Gastrocnemius medialis (tissue), 4 donors: ENCODE measurements around the gene AK1.

ENCODE experiments used
- POLR2A ChIP-seq, 2 donors: fragments of 450-650 bp; IDR thresholded peaks; one replicate each; pipeline ENCODE4 v1.6.1; 2017; ENCODE audit warnings: antibody characterized with exemption in 2 of 2, mild to moderate bottlenecking in 2 of 2, moderate library complexity in 2 of 2
- TF ChIP-seq, protein P1 (sequence below), 5 experiments: fragments of 450-650 bp in 3 of 5; fragments of 200-600 bp in 2 of 5; sonication (generic) in 2 of 5; IDR thresholded peaks in 4 of 5; conservative IDR thresholded peaks in 1 of 5; 1 replicate in 4 of 5; 2 replicates in 1 of 5; pipeline ENCODE4 v1.5.1; 2016 to 2019; ENCODE audit warnings: antibody characterized with exemption in 5 of 5, mild to moderate bottlenecking in 3 of 5, moderate library complexity in 3 of 5

DNA sequence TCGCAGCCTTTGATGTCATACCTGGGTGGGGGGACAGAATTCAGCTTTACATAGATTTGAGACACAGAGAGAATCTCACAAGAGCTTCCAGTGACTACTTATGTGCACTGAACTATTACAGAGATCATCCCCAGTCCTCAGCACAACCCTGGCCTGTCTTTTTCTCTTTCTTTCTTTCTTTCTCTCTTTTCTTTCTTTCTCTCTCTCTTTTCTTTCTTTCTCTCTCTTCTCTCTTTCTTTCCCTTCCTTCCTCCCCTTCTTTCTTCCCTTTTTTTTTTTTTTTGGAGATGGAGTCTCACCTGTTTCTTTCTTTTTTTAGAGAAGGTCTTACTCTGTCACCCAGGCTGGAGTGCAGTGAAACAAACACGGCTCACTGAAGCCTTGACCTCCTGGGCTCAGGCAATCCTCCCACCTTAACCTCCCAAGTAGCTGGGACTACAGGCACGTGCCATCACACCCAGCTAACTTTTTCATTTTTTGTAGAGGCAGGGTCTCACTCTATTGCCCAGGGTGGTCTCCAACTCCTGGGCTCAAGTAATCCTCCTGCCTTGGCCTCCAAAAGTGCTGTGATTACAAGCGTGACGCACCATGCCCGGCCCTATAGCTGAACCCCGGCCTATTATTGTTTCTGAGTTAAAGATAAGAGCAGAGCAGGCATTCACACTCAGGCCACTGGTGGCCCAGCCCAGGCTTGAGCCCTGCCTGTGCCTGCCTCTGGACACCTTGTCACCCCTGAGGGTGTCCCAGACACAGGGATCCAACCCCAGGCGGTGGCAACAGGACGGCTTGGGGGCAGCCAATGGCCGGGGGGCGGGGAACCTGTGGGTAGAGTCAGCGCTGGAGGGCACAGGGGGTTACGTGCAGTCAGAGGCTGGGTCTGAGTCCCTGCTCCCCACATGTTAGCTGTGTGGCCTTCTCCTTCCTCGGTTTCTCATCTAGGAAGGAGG is 48.8 kb upstream of the AK1 start:
- no peak for TF ChIP-seq POLR2A (IDR thresholded peaks at IDR 0.05)
- TF ChIP-seq, protein P1, sequence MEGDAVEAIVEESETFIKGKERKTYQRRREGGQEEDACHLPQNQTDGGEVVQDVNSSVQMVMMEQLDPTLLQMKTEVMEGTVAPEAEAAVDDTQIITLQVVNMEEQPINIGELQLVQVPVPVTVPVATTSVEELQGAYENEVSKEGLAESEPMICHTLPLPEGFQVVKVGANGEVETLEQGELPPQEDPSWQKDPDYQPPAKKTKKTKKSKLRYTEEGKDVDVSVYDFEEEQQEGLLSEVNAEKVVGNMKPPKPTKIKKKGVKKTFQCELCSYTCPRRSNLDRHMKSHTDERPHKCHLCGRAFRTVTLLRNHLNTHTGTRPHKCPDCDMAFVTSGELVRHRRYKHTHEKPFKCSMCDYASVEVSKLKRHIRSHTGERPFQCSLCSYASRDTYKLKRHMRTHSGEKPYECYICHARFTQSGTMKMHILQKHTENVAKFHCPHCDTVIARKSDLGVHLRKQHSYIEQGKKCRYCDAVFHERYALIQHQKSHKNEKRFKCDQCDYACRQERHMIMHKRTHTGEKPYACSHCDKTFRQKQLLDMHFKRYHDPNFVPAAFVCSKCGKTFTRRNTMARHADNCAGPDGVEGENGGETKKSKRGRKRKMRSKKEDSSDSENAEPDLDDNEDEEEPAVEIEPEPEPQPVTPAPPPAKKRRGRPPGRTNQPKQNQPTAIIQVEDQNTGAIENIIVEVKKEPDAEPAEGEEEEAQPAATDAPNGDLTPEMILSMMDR (IDR thresholded peaks at IDR 0.05 in 4 of 5, conservative IDR thresholded peaks at IDR 0.05 in 1 of 5): no peak
